ENCODE measurements around the gene PCDHGB7.
"Not testable (repeated sequence)": the region's sequence is repeated elsewhere in the genome, so short reads cannot be mapped to it uniquely, and the experiment has no call there.

Gene PCDHGB7

GRCh38 chr5:141430332-141431113 lies 13.0 kb downstream of the PCDHGB7 start, which contains the start of gene PCDHGA12:
PCDHGA12 (plus strand) TSS chr5:141430507; CDS start chr5:141430760, 253 bp downstream.
- no peak for DNase-seq (ENCODE audit: low read depth)

GRCh38 chr5:141431286-141431685 lies 13.8 kb downstream of the PCDHGB7 start:
- no peak for DNase-seq (ENCODE audit: low read depth)

- DNase-seq (ENCODE audit: low read depth): not testable (repeated sequence)
Measured at GRCh38 chr5:141432308-141432707, 14.8 kb downstream of the PCDHGB7 start.

GRCh38 chr5:141432726-141433125 lies 15.2 kb downstream of the PCDHGB7 start:
- DNase-seq (ENCODE audit: low read depth): not testable (repeated sequence)

GRCh38 chr5:141434006-141434405 lies 16.5 kb downstream of the PCDHGB7 start:
- DNase-seq (ENCODE audit: low read depth): no peak

GRCh38 chr5:141437221-141437620 lies 19.7 kb downstream of the PCDHGB7 start:
- DNase-seq (ENCODE audit: low read depth): no peak

- DNase-seq (ENCODE audit: low read depth): no peak
Measured at GRCh38 chr5:141439411-141440141, 22.1 kb downstream of the PCDHGB7 start.

GRCh38 chr5:141440341-141440740 lies 22.9 kb downstream of the PCDHGB7 start:
- no peak for DNase-seq (ENCODE audit: low read depth)

GRCh38 chr5:141441571-141442170 lies 24.2 kb downstream of the PCDHGB7 start:
- DNase-seq (ENCODE audit: low read depth): no peak

- DNase-seq (ENCODE audit: low read depth): no peak
Measured at GRCh38 chr5:141465351-141465750, 47.9 kb downstream of the PCDHGB7 start.
